Osteoblast (primary cell): Measurements from ENCODE around the gene MAZ. TPM values are rescaled to one million over a fixed set of nuclear protein-coding genes. Genes with fewer than 3 reads are reported as not detected.

ENCODE experiments used
- DNase-seq: peaks from one replicate; pipeline ENCODE4 v3.0.0; 2011; ENCODE audit warnings: low spot score, mixed read lengths; ENCODE audit not compliant: insufficient read length; ENCODE audit errors: missing footprints
- H2AFZ ChIP-seq: 2 replicates; pipeline ENCODE4 v1.6.0; 2011; ENCODE audit warnings: mild to moderate bottlenecking, low read length
- H3K27ac ChIP-seq: 2 replicates; pipeline ENCODE4 v1.5.1; 2011; ENCODE audit warnings: mild to moderate bottlenecking, low read depth, low read length, moderate library complexity
- H3K27me3 ChIP-seq: 2 replicates; pipeline ENCODE4 v1.6.0; 2012; ENCODE audit warnings: mild to moderate bottlenecking, control low read depth, inconsistent platforms, low read length, moderate library complexity; ENCODE audit not compliant: insufficient read depth
- H3K36me3 ChIP-seq: 2 replicates; pipeline ENCODE4 v1.5.1; 2011; ENCODE audit warnings: mild to moderate bottlenecking, low read length, control low read depth, moderate library complexity; ENCODE audit not compliant: insufficient read depth
- H3K4me1 ChIP-seq: 2 replicates; pipeline ENCODE4 v1.5.1; 2011; ENCODE audit warnings: mild to moderate bottlenecking, low read length, control low read depth, moderate library complexity; ENCODE audit not compliant: insufficient read depth
- H3K4me2 ChIP-seq: 2 replicates; pipeline ENCODE4 v1.6.0; 2011; ENCODE audit warnings: mild to moderate bottlenecking, low read length; ENCODE audit not compliant: insufficient read depth
- H3K4me3 ChIP-seq: fragments of 200-600 bp; sonication (generic); 3 replicates; pipeline ENCODE4 v1.5.1; 2012; ENCODE audit warnings: mild to moderate bottlenecking, low read length, inconsistent platforms; ENCODE audit not compliant: insufficient read depth
- H3K79me2 ChIP-seq: 2 replicates; pipeline ENCODE4 v1.6.0; 2012; ENCODE audit warnings: mild to moderate bottlenecking, low read length, control low read depth, inconsistent platforms; ENCODE audit not compliant: insufficient read depth
- H3K9me3 ChIP-seq: 2 replicates; pipeline ENCODE4 v1.5.1; 2011; ENCODE audit warnings: low read depth, low read length, control low read depth
- H4K20me1 ChIP-seq: 2 replicates; pipeline ENCODE4 v1.6.0; 2012; ENCODE audit warnings: mild to moderate bottlenecking, low read length, control low read depth; ENCODE audit not compliant: insufficient read depth
- total RNA-seq: library from RNA; depleted of rRNA; stranded (reverse); fragments of >200 nt; gene quantifications from 2 replicates; pipeline ENCODE4 v1.2.3, GENCODE V29; 2012
- TF ChIP-seq, protein P1 (sequence below): IDR thresholded peaks from 2 replicates; pipeline ENCODE4 v1.5.1; 2011; ENCODE audit warnings: mild to moderate bottlenecking, low read depth, low read length, moderate library complexity; ENCODE audit errors: extremely low read depth

Gene MAZ
- total RNA-seq, 1 donor = 267 TPM

DNA sequence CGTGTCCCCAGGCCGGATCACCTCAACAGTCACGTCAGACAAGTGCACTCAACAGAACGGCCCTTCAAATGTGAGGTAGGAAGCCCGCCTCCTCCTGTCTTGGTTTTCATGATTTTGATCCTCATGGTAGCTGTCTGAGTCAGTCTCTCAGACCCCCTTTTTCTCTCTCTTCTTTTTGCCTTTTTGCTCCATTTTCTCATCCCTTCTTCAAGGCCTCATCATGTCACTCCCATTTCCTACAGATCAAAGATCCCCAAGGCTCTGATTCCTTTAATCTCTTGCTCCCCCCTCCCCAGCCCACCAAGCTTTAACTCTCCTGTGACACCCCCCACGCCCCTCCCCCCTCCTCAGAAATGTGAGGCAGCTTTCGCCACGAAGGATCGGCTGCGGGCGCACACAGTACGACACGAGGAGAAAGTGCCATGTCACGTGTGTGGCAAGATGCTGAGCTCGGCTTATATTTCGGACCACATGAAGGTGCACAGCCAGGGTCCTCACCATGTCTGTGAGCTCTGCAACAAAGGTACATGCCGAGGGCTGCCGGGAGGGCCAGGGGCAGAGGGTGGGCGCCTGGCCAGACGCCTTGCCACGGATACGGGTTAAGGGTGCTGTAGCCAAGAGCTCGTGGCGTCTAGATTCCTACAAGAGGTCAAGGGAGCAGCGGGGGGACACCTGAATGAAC is 2.0 kb downstream of the MAZ start:
- Histone ChIP-seq H3K4me2 (peak overlapping the region; percentile 84), H3K79me2 (peaks cover 19% of the 10 kb centered on the region), H3K4me3 (peak overlapping the region; percentile 71), H3K27ac (peak overlapping the region; percentile 70), H3K9me3 (no peaks in the 10 kb centered on the region), H3K36me3 (peaks cover 22% of the 10 kb centered on the region), H3K4me1 (peaks cover 52% of the 10 kb centered on the region), H4K20me1 (peaks cover 19% of the 10 kb centered on the region), H3K27me3 (no peaks in the 10 kb centered on the region), H2AFZ (peak overlapping the region; percentile 40)
- TF ChIP-seq, protein P1, sequence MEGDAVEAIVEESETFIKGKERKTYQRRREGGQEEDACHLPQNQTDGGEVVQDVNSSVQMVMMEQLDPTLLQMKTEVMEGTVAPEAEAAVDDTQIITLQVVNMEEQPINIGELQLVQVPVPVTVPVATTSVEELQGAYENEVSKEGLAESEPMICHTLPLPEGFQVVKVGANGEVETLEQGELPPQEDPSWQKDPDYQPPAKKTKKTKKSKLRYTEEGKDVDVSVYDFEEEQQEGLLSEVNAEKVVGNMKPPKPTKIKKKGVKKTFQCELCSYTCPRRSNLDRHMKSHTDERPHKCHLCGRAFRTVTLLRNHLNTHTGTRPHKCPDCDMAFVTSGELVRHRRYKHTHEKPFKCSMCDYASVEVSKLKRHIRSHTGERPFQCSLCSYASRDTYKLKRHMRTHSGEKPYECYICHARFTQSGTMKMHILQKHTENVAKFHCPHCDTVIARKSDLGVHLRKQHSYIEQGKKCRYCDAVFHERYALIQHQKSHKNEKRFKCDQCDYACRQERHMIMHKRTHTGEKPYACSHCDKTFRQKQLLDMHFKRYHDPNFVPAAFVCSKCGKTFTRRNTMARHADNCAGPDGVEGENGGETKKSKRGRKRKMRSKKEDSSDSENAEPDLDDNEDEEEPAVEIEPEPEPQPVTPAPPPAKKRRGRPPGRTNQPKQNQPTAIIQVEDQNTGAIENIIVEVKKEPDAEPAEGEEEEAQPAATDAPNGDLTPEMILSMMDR = no peak
- peak; percentile 59 for DNase-seq

DNA sequence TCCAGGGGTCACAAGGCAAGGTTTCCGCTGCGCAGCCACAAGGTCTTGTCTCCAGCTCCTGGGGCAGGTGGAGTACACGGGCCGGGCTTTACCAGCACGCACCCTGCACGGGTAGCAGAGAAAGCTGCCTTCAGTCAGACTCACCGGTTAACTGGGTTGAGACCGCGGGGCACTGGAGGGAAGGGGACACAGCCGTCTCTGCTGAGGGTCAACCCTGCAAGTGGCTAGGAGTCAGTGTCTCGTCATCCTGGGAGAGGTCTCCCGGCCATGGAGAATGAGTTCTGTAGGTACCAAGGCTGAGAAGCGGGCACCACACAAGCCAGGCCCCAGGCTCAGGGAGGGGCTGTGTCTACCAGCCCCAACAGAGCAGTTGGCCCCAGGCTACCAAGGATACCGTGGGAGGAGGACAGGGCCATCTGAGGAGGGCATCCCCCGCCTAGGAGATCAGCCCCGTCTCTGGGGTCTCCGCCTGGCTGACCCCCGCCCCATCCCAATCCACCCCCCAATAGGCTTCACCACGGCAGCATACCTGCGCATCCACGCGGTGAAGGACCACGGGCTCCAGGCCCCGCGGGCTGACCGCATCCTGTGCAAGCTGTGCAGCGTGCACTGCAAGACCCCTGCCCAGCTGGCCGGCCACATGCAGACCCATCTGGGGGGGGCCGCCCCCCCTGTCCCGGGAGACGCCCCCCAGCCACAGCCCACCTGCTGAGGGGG is 2.9 kb downstream of the MAZ start:
- peak overlapping the region; percentile 70 for H3K27ac ChIP-seq
- peak overlapping the region; percentile 71 for H3K4me3 ChIP-seq
- H3K27me3 ChIP-seq = no peaks in the 10 kb centered on the region
- H3K9me3 ChIP-seq = no peaks in the 10 kb centered on the region
- H2AFZ ChIP-seq = no peak overlapping the region
- H3K4me2 ChIP-seq = peak overlapping the region; percentile 84
- peaks cover 19% of the 10 kb centered on the region for H4K20me1 ChIP-seq
- H3K79me2 ChIP-seq = peaks cover 19% of the 10 kb centered on the region
- H3K4me1 ChIP-seq = peaks cover 50% of the 10 kb centered on the region
- peaks cover 18% of the 10 kb centered on the region for H3K36me3 ChIP-seq
- DNase-seq = peak; percentile 82
- TF ChIP-seq, protein P1 = no peak

DNA sequence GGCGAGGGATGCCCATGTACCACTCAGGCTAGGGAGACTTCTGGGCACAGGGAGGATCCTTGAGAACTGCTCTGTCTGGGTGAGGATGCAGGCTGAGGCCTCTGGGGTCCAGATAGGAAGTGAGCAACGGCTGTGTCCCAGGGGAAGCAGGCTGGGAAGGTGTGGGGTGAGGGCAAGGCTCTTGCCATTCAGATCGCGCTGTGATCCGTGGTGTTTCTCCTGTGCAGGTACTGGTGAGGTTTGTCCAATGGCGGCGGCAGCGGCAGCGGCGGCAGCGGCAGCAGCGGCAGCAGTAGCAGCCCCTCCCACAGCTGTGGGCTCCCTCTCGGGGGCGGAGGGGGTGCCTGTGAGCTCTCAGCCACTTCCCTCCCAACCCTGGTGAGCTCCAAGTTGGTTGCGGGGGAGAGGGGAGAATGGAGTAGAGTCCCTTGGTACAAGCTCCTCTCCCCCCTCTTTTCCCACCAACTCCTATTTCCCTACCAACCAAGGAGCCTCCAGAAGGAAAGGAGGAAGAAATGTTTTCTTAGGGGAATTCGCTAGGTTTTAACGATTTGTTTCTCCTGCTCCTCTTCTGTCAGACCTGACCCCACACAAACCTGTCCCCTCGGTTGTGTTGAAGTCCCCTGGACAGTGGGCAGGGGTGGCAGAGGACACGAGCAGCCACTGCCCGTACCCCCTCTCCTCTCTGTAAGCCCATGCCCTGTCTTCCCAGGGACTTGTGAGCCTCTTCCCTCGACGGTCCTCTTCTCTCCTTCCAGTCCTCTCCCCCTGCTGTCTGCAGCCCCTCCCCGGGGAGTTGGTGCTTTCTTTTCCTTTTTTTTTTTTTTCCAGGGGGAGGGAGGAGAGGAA is 3.7 kb downstream of the MAZ start:
- Histone ChIP-seq H3K27ac (peak overlapping the region; percentile 65), H3K4me1 (peaks cover 50% of the 10 kb centered on the region), H3K36me3 (peaks cover 18% of the 10 kb centered on the region), H3K79me2 (peaks cover 19% of the 10 kb centered on the region), H2AFZ (no peak overlapping the region), H3K9me3 (no peaks in the 10 kb centered on the region), H3K27me3 (no peaks in the 10 kb centered on the region), H3K4me2 (peak overlapping the region; percentile 98), H4K20me1 (peaks cover 19% of the 10 kb centered on the region), H3K4me3 (peak overlapping the region; percentile 35)
- TF ChIP-seq, protein P1 = no peak
- DNase-seq = peak; percentile 95
